Epithelial cell of esophagus (primary cell): ENCODE results near the gene RNF150.

Source experiments
- DNase-seq: peaks from one replicate; pipeline ENCODE4 v3.0.0; 2010; ENCODE audit warnings: low read depth
- H3K4me3 ChIP-seq: 2 replicates; pipeline ENCODE4 v1.5.1; 2011; ENCODE audit warnings: mild to moderate bottlenecking, low read length, control low read depth
- CTCF ChIP-seq: IDR thresholded peaks from 2 replicates; pipeline ENCODE4 v1.5.1; 2011; ENCODE audit warnings: low read depth, mild to moderate bottlenecking, low read length, control low read depth, inconsistent platforms; ENCODE audit not compliant: insufficient read depth; ENCODE audit errors: missing control alignments

The RNF150 gene

GRCh38 chr4:141020801-141021261 is 112.4 kb downstream of the RNF150 start:
- no peak for TF ChIP-seq CTCF
- no peak overlapping the region for H3K4me3 ChIP-seq
- no peak for DNase-seq

GRCh38 chr4:141019768-141020167 is 113.5 kb downstream of the RNF150 start:
- no peak for TF ChIP-seq CTCF
- no peak for DNase-seq
- H3K4me3 ChIP-seq: no peak overlapping the region

GRCh38 chr4:141016117-141016798 is 117.0 kb downstream of the RNF150 start:
- DNase-seq: peak; percentile 4
- no peak overlapping the region for H3K4me3 ChIP-seq
- no peak for TF ChIP-seq CTCF

- no peak overlapping the region for H3K4me3 ChIP-seq
- no peak for TF ChIP-seq CTCF
Observed at GRCh38 chr4:141013899-141014298, 119.4 kb downstream of the RNF150 start.

GRCh38 chr4:141011901-141012315 is 121.4 kb downstream of the RNF150 start:
- DNase-seq: no peak
- TF ChIP-seq CTCF: no peak
- H3K4me3 ChIP-seq: no peak overlapping the region

More at GRCh38 chr4:141013899-141014298, 119.4 kb downstream of the RNF150 start:
- DNase-seq: no peak

- H3K4me3 ChIP-seq: no peak overlapping the region
- no peak for DNase-seq
- no peak for TF ChIP-seq CTCF
Observed at GRCh38 chr4:141009931-141010330, 123.3 kb downstream of the RNF150 start.

DNA sequence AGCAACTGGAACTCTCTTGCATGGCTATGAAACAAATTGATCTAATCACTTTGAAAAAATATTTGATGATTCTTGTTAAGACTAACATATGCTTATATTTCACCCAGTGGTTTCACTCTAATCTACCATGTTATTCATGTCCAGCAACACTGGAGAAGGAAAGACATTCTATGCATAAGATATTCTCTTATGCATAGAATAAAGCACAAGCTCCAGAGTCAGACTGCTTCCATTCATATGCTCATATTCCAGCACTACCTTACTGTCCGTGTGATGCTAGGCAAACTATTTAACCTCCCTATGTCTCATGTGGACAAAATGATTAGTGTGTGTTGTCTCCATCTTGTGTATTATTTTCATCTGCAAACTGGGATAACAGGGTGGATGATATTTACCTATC is 124.1 kb downstream of the RNF150 start:
- TF ChIP-seq CTCF: no peak
- no peak overlapping the region for H3K4me3 ChIP-seq
- DNase-seq: no peak
